Hepatocyte (in vitro differentiated cells): ENCODE results near the gene RNF175. TPM values are rescaled to one million over a fixed set of nuclear protein-coding genes. Genes with fewer than 3 reads are reported as not detected.

Experiments
- DNase-seq: peaks from one replicate; pipeline ENCODE4 v3.0.0-alpha.2; 2016; ENCODE audit warnings: low spot score
- H2AFZ ChIP-seq: fragments of 200-600 bp; sonication (generic); 2 replicates; pipeline ENCODE4 v1.6.0; 2016; ENCODE audit warnings: antibody characterized with exemption, mild to moderate bottlenecking
- H3K27ac ChIP-seq: fragments of 200-600 bp; sonication (generic); 2 replicates; pipeline ENCODE4 v1.5.1; 2016; ENCODE audit warnings: mild to moderate bottlenecking
- H3K27me3 ChIP-seq: fragments of 200-600 bp; sonication (generic); 2 replicates; pipeline ENCODE4 v1.6.1; 2016
- H3K36me3 ChIP-seq: fragments of 200-600 bp; sonication (generic); replicated peaks from 2 replicates; pipeline ENCODE4 v1.5.1; 2016; ENCODE audit warnings: low read depth; ENCODE audit not compliant: insufficient read depth
- H3K4me1 ChIP-seq: fragments of 200-600 bp; sonication (generic); 2 replicates; pipeline ENCODE4 v1.5.1; 2016; ENCODE audit warnings: mild to moderate bottlenecking, moderate library complexity; ENCODE audit not compliant: insufficient read depth
- H3K4me2 ChIP-seq: fragments of 200-600 bp; sonication (generic); 2 replicates; pipeline ENCODE4 v1.6.0; 2016
- H3K4me3 ChIP-seq: fragments of 200-600 bp; sonication (generic); 2 replicates; pipeline ENCODE4 v1.5.1; 2016; ENCODE audit warnings: mild to moderate bottlenecking
- H3K79me2 ChIP-seq: fragments of 200-600 bp; sonication (generic); 2 replicates; pipeline ENCODE4 v1.6.0; 2017; ENCODE audit warnings: mild to moderate bottlenecking
- H3K9me2 ChIP-seq: fragments of 200-600 bp; sonication (generic); replicated peaks from 2 replicates; pipeline ENCODE4 v1.6.0; 2017; ENCODE audit warnings: mild to moderate bottlenecking; ENCODE audit not compliant: insufficient read depth
- H3K9me3 ChIP-seq: fragments of 200-600 bp; sonication (generic); 2 replicates; pipeline ENCODE4 v1.5.1; 2016; ENCODE audit warnings: low read depth, mild to moderate bottlenecking
- H4K20me1 ChIP-seq: fragments of 200-600 bp; sonication (generic); 2 replicates; pipeline ENCODE4 v1.6.0; 2016; ENCODE audit warnings: mild to moderate bottlenecking; ENCODE audit not compliant: insufficient read depth, poor library complexity, severe bottlenecking
- CTCF ChIP-seq: fragments of 200-600 bp; sonication (generic); IDR thresholded peaks from 2 replicates; pipeline ENCODE4 v1.5.1; 2016; ENCODE audit warnings: antibody characterized with exemption, mild to moderate bottlenecking; ENCODE audit not compliant: poor library complexity
- EZH2 ChIP-seq: fragments of 200-600 bp; sonication (generic); IDR thresholded peaks from 2 replicates; pipeline ENCODE4 v1.6.1; 2016; ENCODE audit warnings: antibody characterized with exemption, mild to moderate bottlenecking, borderline replicate concordance
- EZH2phosphoT487 ChIP-seq: fragments of 200-600 bp; sonication (generic); IDR thresholded peaks from one replicate; pipeline ENCODE4 v1.6.1; 2018; ENCODE audit warnings: antibody characterized with exemption, mild to moderate bottlenecking, low read depth, moderate library complexity; ENCODE audit not compliant: unreplicated experiment, severe bottlenecking
- WGBS: methylation state at CpG from one replicate; pipeline ENCODE4 v1.1.6; 2016; ENCODE audit warnings: low lambda C conversion rate; ENCODE audit errors: missing lambda C conversion rate; 5-methylcytosine and 5-hydroxymethylcytosine counted together
- polyA plus RNA-seq: library from polyadenylated mRNA; unstranded; fragments of >200 nt; fragmentation: Nextera tagmentation; extraction: Ambion mirVana; gene quantifications from 2 replicates; pipeline ENCODE4 v1.2.1, GENCODE V29; 2016
- total RNA-seq: library from RNA; depleted of rRNA; stranded (reverse); fragments of >200 nt; gene quantifications from 2 replicates; pipeline ENCODE4 v1.2.3, GENCODE V29; 2014

RNF175 gene
- total and polyA plus RNA-seq, 2 experiments from 2014 or later, result 2.1 to 2.8 TPM

DNA sequence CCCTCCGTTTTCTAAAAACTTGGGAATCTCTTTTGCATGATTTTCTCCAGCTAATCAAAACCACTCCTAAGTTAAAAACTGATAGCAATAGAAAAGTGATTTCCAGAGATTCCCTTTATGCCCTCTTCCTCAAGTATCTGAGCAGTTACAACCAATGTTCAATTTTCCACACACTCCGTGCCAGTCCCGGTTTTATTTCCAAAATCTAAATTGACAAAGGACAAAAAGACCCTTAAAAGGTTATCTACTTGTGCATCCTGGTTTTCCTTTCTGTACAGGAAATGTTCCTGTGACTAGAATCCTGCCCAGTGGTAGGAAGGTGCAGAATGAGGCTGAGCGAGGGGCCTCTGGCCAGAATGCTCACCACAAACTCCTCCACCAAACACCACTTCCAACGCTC lies 27.8 kb upstream of the RNF175 start:
- Histone ChIP-seq H2AFZ (peak overlapping the region; percentile 4), H3K9me3 (no peaks in the 10 kb centered on the region), H3K4me3 (peak overlapping the region; percentile 43), H3K27me3 (peaks cover 67% of the 10 kb centered on the region), H3K4me2 (peak overlapping the region; percentile 88), H3K79me2 (no peaks in the 10 kb centered on the region), H4K20me1 (no peaks in the 10 kb centered on the region), H3K27ac (no peak overlapping the region), H3K4me1 (peaks cover 28% of the 10 kb centered on the region), H3K9me2 (no peaks in the 10 kb centered on the region), H3K36me3 (no peaks in the 10 kb centered on the region)
- TF ChIP-seq CTCF (no peak), EZH2phosphoT487 (no peak), EZH2 (no peak)
- DNase-seq, result no peak
- WGBS, result 17% methylated on average over 5 of the region's 5 CpGs

DNA sequence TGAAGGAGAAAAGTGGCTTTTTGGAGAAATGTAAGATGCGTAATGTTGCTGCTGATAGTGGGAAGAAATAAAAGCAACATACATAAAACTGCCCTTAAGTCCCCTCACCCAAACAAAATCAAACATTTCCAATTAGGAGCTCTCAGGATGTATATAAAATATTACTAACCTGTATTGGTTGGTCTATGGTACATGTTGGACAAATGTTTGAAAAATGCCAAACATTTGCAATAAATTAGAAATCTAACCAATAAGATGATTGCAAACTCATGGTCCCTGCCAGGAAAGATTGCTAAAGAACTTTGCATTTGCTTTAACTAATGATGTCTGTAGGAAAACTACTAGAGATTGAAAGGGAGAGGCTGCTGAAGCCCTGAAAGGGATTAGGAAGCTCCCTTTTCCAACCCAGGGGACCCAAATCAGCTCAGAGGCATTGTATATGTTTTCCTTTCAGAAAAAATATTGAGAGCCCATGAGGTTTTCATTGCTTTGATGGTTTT lies 27.3 kb upstream of the RNF175 start:
- Histone ChIP-seq H3K79me2 (no peaks in the 10 kb centered on the region), H3K4me2 (peak overlapping the region; percentile 88)
- WGBS, result 50% methylated on average over 1 of the region's 1 CpG

DNA sequence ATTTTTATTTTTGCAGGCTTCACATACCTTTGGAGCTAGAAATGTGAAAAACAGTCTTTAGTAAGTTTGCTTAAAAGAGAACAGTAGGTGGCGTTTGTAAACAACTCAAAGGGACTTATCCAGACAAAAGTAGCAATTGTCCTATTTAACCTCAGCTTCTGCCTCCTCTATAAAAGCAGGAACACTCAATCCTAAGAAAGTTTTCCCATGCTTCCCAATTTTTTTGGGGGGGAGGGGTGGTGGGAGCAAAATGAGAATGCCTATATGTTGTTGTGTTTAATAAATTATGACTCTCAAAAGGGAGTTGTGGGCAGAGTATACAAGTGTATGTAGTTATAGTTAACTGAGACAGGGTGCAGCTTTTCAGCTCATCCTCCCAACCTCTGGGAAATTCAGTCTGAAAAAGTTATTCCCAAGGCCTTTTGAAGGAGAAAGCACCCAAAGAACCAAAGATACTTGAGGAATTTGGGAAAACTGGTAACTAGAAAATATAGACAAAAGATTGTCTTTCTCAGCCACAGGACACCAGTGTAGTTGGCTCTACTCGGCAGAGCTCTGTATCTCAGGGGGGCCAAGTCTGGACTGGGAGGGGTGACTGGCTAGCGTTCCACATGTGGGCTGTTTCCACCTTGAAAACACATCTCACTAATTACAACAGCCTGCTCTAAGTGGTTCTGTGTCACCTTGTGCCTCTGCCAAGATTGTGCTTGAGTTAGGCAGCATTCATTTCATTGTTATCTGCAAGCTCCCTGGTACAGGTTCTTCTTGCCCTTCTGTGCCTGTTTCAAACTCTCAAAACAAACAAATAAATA lies 26.3 kb upstream of the RNF175 start:
- Histone ChIP-seq H3K79me2 (no peaks in the 10 kb centered on the region), H3K4me3 (no peak overlapping the region), H3K4me2 (peak overlapping the region; percentile 88), H3K9me2 (no peaks in the 10 kb centered on the region), H3K4me1 (peaks cover 18% of the 10 kb centered on the region), H2AFZ (no peak overlapping the region), H3K9me3 (no peaks in the 10 kb centered on the region), H3K27me3 (peaks cover 53% of the 10 kb centered on the region), H3K36me3 (no peaks in the 10 kb centered on the region), H4K20me1 (no peaks in the 10 kb centered on the region), H3K27ac (no peak overlapping the region)
- no peak for DNase-seq
- TF ChIP-seq CTCF, result peak; percentile 63
- no peak for TF ChIP-seq EZH2
- no peak for TF ChIP-seq EZH2phosphoT487
- 17% methylated on average over 3 of the region's 3 CpGs for WGBS

More for the DNA sequence above, 27.3 kb upstream of the RNF175 start:
- Histone ChIP-seq H3K9me2 (no peaks in the 10 kb centered on the region), H3K9me3 (no peaks in the 10 kb centered on the region), H3K27me3 (peaks cover 62% of the 10 kb centered on the region), H3K4me1 (peaks cover 25% of the 10 kb centered on the region), H3K36me3 (no peaks in the 10 kb centered on the region), H3K27ac (no peak overlapping the region), H2AFZ (no peak overlapping the region), H3K4me3 (no peak overlapping the region), H4K20me1 (no peaks in the 10 kb centered on the region)
- TF ChIP-seq EZH2 (no peak), CTCF (no peak), EZH2phosphoT487 (no peak)
- no peak for DNase-seq
